Caco-2 (cell line): ENCODE measurements around the gene ZNF436. TPM values are rescaled to one million over a fixed set of nuclear protein-coding genes. Genes with fewer than 3 reads are reported as not detected.

ENCODE experiments used
- BruUV-seq: library from RNA; stranded (reverse); fragments of 400-500 nt; replicated peaks from 2 replicates; lab custom pipeline; 2021; lab: Mats Ljungman, UMichigan
- CTCF ChIA-PET: fragments of 300-600 bp; sonication (Branson Sonifier 250); formaldehyde crosslinking; loops from one replicate; lab custom pipeline; 2022; ENCODE audit warnings: antibody characterized with exemption; lab: Charles Lee
- POLR2A ChIA-PET: fragments of 300-600 bp; sonication (Branson Sonifier 250); formaldehyde crosslinking; loops from one replicate; lab custom pipeline; 2022; ENCODE audit warnings: antibody characterized with exemption; lab: Charles Lee
- DNase-seq, 2 experiments: peaks; one replicate each; pipeline versions ENCODE4 v3.0.0 to v3.0.0-alpha.2; 2020 to 2022
- H3K27me3 ChIP-seq: replicated peaks from 2 replicates; pipeline ENCODE4 v1.6.0; 2011; ENCODE audit warnings: low read length; ENCODE audit not compliant: control insufficient read depth, insufficient read depth
- H3K36me3 ChIP-seq: 2 replicates; pipeline ENCODE4 v1.5.1; 2011; ENCODE audit warnings: low read length; ENCODE audit not compliant: control insufficient read depth, insufficient read depth
- H3K4me1 ChIP-seq: fragments of 250-450 bp; sonication (Bioruptor Pico); 2 replicates; pipeline ENCODE4 v1.5.1; 2020; ENCODE audit warnings: mild to moderate bottlenecking
- H3K4me3 ChIP-seq: 2 replicates; pipeline ENCODE4 v1.5.1; 2011; ENCODE audit warnings: low read depth, mild to moderate bottlenecking, control low read depth, low read length
- H3K9me3 ChIP-seq: fragments of 250-450 bp; sonication (Bioruptor Pico); 2 replicates; pipeline ENCODE4 v1.5.1; 2020; ENCODE audit warnings: mild to moderate bottlenecking, moderate library complexity
- H3K27ac Mint-ChIP-seq: one replicate; pipeline ENCODE4 v1.8.0; 2022; ENCODE audit warnings: mixed read lengths; ENCODE audit not compliant: unreplicated experiment
- H3K27me3 Mint-ChIP-seq: one replicate; pipeline ENCODE4 v1.8.0; 2022; ENCODE audit warnings: mixed read lengths; ENCODE audit not compliant: insufficient read depth, unreplicated experiment
- H3K36me3 Mint-ChIP-seq: one replicate; pipeline ENCODE4 v1.8.0; 2022; ENCODE audit warnings: mild to moderate bottlenecking, mixed read lengths; ENCODE audit not compliant: insufficient read depth, unreplicated experiment
- H3K4me1 Mint-ChIP-seq: one replicate; pipeline ENCODE4 v1.8.0; 2022; ENCODE audit warnings: low read depth, mixed read lengths; ENCODE audit not compliant: unreplicated experiment
- H3K4me3 Mint-ChIP-seq: one replicate; pipeline ENCODE4 v1.8.0; 2022; ENCODE audit warnings: mild to moderate bottlenecking, moderate library complexity, mixed read lengths; ENCODE audit not compliant: unreplicated experiment
- H3K9me3 Mint-ChIP-seq: one replicate; pipeline ENCODE4 v1.8.0; 2022; ENCODE audit warnings: mixed read lengths; ENCODE audit not compliant: unreplicated experiment
- CTCF ChIP-seq, 2 experiments: fragments of 200-600 bp in 1 of 2; IDR thresholded peaks; 1 replicate in 1 of 2; 2 replicates in 1 of 2; pipeline versions ENCODE4 v1.5.1 to v1.8.0; 2011 to 2022; ENCODE audit warnings: antibody characterized with exemption in 1 of 2, control low read depth in 1 of 2, inconsistent platforms in 1 of 2, low read depth in 1 of 2, low read length in 1 of 2, mild to moderate bottlenecking in 1 of 2, moderate library complexity in 1 of 2; ENCODE audit not compliant: insufficient read depth in 1 of 2, severe bottlenecking in 1 of 2, unreplicated experiment in 1 of 2
- intact Hi-C: fragments of 100-400 bp; cut with micrococcal nuclease; formaldehyde crosslinking; loops from one replicate; pipeline ENCODE4 v1.10.0; 2022; ENCODE audit not compliant: unreplicated experiment
- total RNA-seq: library from RNA; stranded (reverse); gene quantifications from 2 replicates; pipeline ENCODE4 v1.2.3, GENCODE V29; 2022

ZNF436 gene
- total RNA-seq, 1 experiment from 2014 or later: 6.1 TPM

- CTCF ChIA-PET: no interaction called here
- Mint-ChIP-seq H3K36me3 (peaks cover 18% of the 10 kb centered on the region), H3K9me3 (no peaks in the 10 kb centered on the region), H3K4me3 (peak overlapping the region; percentile 80), H3K4me1 (peaks cover 18% of the 10 kb centered on the region), H3K27ac (peak overlapping the region; percentile 85), H3K27me3 (no peaks in the 10 kb centered on the region)
- DNase-seq: no peak
- no TSS peak for BruUV-seq
- POLR2A ChIA-PET: interaction anchor here (0.7 kb wide), 1 partner anchor 26 kb away, joined by 3 read pairs; no protein-coding TSS in a partner anchor
- H3K36me3 ChIP-seq: no peaks in the 10 kb centered on the region
- no peaks in the 10 kb centered on the region for H3K9me3 ChIP-seq
- H3K27me3 ChIP-seq: no peaks in the 10 kb centered on the region
- intact Hi-C loops: no loop called here
- no peak overlapping the region for H3K4me3 ChIP-seq
- TF ChIP-seq CTCF (IDR thresholded peaks at IDR 0.05; ENCODE audit: insufficient read depth in 1 of 2, low read depth in 1 of 2, low read length in 1 of 2, severe bottlenecking in 1 of 2, unreplicated experiment in 1 of 2): no peak
- peaks cover 22% of the 10 kb centered on the region for H3K4me1 ChIP-seq
These were observed 1.3 kb upstream of the ZNF436 start for GRCh38 chr1:23370709-23371584.

GRCh38 chr1:23370330-23370708 is 683 bp upstream of the ZNF436 start:
- POLR2A ChIA-PET: interaction anchor here (0.7 to 1.0 kb wide), 2 partner anchors 26 kb away, joined by 3 to 12 read pairs; partner anchors contain the start of gene HNRNPR
- CTCF ChIA-PET: no interaction called here

More at GRCh38 chr1:23370330-23370708, 683 bp upstream of the ZNF436 start:
- Mint-ChIP-seq H3K27me3 (no peaks in the 10 kb centered on the region), H3K4me1 (peaks cover 17% of the 10 kb centered on the region), H3K9me3 (no peaks in the 10 kb centered on the region), H3K36me3 (peaks cover 18% of the 10 kb centered on the region), H3K4me3 (peak overlapping the region; percentile 80), H3K27ac (peak overlapping the region; percentile 85)
- no peaks in the 10 kb centered on the region for H3K9me3 ChIP-seq
- H3K27me3 ChIP-seq: no peaks in the 10 kb centered on the region
- TF ChIP-seq CTCF (IDR thresholded peaks at IDR 0.05; ENCODE audit: insufficient read depth in 1 of 2, low read depth in 1 of 2, low read length in 1 of 2, severe bottlenecking in 1 of 2, unreplicated experiment in 1 of 2): no peak
- intact Hi-C loops: no loop called here
- no peak overlapping the region for H3K4me3 ChIP-seq
- no peak for DNase-seq
- H3K4me1 ChIP-seq: peaks cover 22% of the 10 kb centered on the region
- no peaks in the 10 kb centered on the region for H3K36me3 ChIP-seq
- no TSS peak for BruUV-seq
